ENCODE data around the gene G6PC1.
"Not testable (repeated sequence)": the region's sequence is repeated elsewhere in the genome, so short reads cannot be mapped to it uniquely, and the experiment has no call there.

G6PC1 gene

DNA sequence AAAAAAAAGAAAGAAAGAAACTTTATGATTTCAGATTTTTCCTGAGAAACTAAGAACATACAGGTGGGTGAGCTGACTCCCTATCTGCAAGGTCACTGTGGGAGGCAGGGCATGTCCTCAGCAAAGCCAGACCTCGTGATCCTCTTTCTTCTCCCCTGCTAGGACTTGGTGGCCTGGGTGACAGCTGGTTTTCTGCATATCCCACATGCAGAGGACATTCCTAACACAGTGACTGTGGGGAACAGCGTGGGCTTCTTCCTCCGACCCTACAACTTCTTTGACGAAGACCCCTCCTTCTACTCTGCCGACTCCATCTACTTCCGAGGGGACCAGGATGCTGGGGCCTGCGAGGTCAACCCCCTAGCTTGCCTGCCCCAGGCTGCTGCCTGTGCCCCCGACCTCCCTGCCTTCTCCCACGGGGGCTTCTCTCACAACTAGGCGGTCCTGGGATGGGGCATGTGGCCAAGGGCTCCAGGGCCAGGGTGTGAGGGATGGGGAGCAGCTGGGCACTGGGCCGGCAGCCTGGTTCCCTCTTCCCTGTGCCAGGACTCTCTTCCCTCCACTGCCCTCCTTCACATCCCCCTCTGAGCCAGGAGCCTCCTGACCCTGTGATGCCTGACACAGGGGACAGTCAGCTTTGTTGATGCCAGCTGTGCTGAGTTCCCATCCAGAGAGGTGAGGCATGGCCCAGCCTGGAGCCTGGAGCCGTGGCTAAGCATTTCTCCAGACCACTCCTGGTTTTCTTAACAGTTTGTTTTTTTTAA, 26.5 kb upstream of the G6PC1 start:
- not testable (repeated sequence) for DNase-seq

DNA sequence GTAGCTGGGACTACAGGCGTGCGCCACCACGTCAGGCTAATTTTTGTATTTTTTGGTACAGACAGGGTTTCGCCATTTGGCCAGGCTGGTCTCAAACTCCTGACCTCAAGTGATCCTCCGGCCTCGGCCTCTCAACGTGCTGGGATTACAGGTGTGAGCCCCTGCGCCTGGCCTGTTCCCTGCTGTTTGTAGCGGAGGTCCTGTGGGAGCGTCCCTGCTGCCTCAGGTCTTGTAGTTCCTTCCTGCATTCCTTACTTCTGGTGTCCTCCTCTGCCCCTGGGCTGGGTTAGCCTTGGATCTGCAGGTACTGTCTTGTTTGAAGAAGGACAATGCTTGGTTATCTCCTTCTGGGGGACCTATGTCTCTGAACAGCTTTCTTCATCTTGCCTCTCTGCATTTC, 23.6 kb upstream of the G6PC1 start:
- no peak for DNase-seq

DNA sequence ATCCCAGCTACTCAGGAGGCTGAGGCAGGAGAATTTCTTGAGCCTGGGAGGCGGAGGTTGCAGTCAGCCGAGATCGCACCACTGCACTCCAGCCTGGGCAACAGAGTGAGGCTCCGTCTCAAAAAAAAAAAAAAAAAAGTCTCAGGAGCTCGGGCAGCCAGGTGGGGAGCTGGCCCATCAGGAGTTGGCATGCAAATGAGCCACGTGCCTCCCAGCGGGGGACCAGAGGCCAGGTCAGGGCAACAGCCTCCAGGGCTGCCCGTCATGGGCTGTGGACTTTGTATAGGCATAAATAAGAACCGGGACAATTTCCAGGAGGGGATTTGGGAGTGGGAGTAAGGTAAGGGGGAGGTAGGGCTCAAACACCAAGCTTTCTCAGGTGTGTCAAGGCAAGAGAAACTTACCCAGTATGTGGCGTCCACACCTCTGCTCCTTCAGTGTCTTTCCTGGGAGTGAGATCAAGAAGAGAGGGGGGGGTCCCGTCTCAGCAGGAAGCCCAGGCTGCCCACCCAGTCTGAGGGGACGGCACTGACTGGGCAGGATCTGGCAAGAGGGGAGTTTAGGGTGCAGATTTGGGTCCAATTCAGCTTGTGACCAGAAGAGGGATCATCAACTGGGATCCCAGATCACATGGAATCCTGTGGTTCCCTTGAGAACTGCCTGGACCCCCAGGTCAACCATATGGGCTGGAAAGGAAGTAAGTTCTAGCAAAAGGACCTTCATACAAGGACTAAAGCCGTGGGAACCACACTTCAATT, 22.3 kb upstream of the G6PC1 start:
- no peak for DNase-seq

DNA sequence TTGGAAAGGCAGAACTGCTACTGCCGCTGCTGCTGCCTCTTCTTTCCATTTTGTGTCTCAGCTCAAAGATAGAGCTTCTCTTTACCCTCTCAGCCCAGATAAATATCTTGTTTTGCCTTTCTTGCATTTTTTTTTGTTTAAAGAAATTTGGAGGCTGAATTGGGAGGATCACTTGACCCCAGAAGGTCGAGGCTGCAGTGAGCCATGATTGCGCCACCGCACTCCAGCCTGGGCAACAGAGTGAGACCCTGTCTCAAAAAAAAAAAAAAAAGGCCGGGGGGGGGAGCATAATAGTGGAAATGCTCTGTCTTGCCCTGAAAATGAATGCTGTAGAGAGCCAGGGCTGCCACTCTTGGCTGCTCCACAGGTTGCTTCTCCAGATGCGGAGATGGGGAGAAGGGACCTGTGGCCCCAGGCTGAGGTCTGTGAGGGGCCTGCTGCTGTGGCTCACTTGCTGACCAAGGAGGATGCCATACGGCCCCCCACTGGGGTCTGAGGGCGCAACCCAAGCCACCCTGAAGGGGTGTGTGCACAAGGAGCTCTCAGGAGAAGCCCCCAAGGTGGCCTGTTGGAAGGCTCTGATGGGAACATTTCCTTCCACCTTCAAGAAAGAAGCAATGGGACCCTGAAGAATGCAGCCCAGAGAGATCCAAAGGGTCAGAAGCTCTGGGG, 21.5 kb upstream of the G6PC1 start:
- no peak for DNase-seq

GRCh38 chr17:42879596-42879985, 21.0 kb upstream of the G6PC1 start:
- no peak for DNase-seq

- DNase-seq = no peak
These were observed 19.8 kb upstream of the G6PC1 start for GRCh38 chr17:42880776-42881310.

GRCh38 chr17:42881706-42882105, 18.9 kb upstream of the G6PC1 start:
- DNase-seq = peak; percentile 93

DNA sequence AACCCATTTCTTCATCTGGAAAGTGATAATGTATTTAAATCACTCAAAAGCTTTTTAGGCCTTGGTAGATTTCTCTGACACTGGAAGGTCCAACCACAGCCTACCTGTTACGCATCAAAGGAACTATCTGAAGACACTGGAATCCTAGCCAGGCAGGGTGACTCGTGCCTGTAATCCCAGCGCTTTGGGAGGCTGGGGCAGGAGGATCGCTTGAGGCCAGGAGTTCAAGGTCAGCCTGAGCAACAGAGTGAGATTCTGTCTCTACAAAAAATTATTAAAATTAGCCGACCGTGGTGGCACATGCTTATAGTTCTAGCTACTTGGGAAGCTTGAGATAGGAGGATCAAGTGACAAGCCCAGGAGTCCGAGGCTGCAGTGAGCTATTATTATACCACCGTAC, 18.4 kb upstream of the G6PC1 start:
- no peak for DNase-seq

DNA sequence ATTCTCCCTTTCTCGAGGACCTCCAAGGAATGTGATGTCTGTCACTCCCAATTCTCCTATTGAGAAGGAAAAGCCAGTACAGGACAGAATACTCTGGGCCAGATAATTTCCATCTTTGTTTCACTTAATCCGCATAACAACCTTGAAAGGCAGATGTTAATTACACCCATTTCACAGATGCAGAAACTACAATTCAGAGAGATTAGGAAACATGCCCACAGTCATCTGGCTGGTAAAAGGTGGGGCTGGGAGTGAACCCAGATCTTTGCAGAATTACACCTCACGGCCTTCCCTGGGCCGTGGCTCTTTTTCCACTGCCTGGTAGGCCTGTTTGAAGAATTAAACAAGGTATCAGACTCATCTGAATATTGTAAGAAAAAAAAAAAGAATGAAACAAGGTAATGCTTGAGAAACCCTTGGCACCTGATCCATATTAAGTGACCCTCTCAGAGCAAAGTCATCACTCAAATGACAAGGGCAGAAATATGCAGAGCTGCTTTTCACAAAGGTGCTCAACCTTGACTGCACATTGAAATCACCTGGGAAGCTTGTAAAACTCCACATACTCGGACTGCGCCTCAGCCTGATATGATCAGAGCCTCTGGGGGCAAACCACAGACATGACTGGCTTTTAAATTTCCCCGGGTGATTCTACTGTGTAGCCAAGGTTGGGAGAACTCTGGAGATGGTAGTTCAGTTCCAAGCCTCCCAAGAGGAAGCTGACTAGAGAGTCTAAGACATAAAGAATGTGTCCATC, 16.6 kb upstream of the G6PC1 start:
- DNase-seq = no peak

DNA sequence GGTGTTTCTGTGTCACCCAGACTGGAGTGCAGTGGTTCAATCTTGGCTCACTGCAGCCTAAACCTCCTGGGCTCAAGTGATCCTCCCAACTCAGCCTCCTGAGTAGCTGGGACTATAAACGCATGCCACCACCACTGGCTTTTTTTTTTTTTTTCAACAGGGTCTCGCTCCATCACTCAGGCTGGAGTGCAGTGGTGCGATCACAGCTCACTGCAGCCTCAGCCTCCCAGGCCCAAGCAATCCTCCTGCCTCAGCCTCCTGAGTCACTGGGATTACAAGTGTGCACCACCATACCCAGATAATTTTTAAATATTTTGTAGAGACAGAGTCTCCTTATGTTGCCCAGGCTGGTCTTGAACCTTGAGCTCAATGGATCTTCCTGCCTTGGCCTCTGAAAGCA, 14.8 kb upstream of the G6PC1 start:
- not testable (repeated sequence) for DNase-seq

GRCh38 chr17:42886283-42887176, 14.1 kb upstream of the G6PC1 start:
- DNase-seq = no peak

GRCh38 chr17:42889809-42890208, 10.8 kb upstream of the G6PC1 start:
- DNase-seq = no peak

DNA sequence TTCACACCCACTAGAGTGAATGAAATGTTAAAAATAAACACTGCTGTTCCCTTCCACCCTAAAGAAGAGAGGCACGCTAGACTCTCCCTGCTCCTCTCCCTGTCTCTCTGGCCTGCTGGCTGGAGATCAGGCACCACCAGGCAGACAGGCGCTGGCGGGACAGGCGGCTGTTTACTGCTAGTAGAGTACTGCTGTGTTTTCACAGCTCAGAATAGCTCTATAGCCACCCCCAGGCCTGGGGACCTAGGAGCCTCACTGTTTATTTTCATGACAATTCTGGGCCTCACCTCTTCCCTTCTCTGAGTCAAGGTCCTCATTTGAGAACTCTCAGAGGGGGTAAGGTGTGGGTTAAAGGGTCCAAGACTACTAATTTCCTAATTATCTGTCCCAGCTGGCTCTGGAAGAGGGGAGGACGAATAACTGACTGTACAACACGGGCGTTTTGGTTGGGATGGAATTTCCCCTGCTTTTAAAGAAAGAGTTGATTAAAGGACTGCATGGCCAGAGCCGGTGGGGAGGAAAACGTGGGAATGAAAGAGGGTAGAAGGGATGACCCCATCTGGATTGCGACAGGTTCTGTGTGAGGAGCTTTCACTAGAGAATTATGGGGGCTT, 9.0 kb upstream of the G6PC1 start:
- DNase-seq = no peak

DNA sequence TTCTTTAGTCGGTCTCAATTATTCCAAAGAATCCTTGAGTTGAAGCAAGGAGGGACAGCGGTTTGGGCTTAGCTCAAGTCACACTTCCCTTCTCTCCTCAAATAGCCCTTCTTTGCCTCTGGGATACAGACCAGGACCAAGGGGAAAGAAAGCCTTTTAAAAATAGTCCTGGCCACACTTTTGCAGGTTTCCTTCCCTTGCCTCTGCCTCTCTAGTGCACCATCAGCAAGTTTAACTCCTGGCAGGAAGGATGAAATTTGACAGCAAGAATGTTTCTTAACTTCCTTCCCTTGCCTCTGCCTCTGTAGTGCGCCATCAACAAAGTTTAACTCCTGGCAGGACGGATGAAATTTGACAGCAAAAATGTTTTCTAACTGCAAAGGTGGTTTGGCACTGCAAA, 7.2 kb upstream of the G6PC1 start:
- DNase-seq = no peak

- no peak for DNase-seq
These were observed 6.1 kb upstream of the G6PC1 start for GRCh38 chr17:42894283-42895184.

DNA sequence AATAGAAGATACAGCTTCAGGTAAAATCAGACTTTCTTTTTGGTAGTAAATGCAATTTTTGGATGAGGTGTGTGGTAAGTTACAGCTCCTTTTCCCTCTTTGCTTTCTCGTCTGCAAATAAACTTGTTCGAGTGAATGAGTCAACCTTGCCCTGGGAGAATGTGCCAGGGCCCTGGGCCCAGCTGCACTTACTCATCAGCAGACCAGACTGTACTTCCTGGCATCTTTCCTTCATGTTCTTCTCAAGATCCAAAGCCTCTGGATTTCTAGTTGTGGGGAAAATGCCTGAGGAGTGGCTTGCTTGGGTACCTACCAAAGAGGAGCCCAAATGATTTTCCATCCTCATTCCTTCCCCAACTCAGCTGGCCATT, 5.4 kb upstream of the G6PC1 start:
- no peak for DNase-seq

DNA sequence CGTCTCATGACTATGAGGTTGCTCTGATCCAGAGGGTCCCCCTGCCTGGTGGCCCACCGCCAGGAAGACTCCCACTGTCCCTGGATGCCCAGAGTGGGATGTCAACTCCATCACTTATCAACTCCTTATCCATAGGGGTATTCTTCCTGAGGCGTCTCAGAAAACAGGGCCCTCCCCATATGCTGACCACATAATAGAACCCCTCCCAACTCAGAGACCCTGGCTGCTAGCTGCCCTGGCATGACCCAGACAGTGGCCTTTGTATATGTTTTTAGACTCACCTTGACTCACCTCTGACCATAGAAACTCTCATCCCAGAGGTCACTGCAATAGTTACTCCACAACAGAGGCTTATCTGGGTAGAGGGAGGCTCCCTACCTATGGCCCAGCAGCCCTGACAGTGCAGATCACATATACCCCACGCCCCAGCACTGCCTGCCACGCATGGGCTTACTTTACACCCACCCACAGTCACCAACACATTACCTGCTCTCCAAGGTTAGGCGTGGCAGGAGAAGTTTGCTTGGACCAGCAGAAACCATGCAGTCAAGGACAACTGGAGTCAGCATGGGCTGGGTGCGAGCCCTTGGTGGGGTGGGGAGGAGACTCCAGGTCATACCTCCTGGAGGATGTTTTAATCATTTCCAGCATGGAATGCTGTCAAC, 2.3 kb upstream of the G6PC1 start:
- no peak for DNase-seq

GRCh38 chr17:42899981-42900380, 618 bp upstream of the G6PC1 start:
- not testable (repeated sequence) for DNase-seq

DNA sequence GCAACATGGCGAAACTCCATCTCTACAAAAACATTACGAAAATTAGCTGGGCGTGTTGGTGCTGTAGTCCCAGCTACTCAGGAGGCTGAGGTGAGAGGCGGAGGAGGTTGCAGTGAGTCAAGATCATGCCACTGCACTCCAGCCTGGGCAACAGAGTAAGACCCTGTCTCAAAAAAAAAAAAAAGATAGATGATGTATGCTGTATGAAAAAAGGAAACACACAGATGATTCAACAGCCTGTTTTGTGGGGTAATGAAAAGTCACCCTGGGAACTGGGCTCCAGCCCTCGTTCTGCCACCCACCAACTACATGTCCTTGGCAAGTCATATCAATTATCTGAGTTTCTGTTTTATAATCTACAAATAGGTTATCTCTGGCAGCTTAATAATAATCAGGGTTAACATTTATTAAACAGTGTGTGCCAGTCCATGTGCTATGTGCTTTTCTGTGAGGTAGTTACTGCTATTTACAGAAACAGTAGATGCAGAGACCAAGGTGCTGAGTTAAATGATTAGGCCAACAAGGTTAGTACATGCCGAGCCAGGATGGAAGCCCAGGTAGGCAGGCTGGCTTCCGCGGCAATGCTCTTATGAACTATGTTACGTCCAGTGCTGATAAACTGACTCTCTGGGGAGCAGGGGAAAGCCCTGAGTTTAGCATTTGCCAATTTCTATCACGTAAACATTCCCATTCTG, 1.1 kb downstream of the G6PC1 start:
- DNase-seq = no peak

All from NCI-H1092 (cell line).